GDM1 (cell line): ENCODE results near the gene COL20A1.
"Not testable (repeated sequence)": the region's sequence is repeated elsewhere in the genome, so short reads cannot be mapped to it uniquely, and the experiment has no call there.

ENCODE experiments used
- DNase-seq: peaks from one replicate; lab custom pipeline; 2025; lab: John Stamatoyannopoulos, UW

Gene COL20A1

DNA sequence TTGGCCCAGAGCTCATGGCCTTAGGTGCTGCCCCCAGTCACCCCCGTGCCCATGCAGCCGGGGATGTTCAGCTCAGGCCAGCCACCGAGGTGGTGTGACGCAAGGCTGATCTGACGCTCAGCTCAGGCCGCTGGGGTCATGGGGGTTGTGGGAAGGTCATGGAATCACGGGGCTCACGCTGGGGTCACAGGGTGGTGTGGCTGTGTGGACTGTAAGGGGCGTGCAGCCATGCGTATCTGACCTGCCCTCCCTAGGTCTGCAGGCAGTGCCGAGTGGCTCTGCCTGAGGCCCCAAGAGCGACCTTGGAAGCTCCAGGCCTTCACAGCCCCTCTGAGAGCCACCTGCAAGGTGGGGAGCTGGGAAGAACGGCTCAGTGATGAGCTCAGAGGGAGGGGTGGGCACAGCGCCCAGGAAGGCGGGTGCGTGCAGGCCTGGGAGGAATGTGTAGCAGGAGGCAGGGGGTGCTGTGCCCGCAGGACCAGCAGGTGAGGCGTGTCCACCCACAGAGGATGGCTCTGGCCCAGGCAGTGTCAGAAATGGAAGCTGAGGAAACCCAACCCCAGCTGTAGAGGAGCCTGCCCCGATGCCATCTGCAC, 40.4 kb downstream of the COL20A1 start:
- DNase-seq = no peak

DNA sequence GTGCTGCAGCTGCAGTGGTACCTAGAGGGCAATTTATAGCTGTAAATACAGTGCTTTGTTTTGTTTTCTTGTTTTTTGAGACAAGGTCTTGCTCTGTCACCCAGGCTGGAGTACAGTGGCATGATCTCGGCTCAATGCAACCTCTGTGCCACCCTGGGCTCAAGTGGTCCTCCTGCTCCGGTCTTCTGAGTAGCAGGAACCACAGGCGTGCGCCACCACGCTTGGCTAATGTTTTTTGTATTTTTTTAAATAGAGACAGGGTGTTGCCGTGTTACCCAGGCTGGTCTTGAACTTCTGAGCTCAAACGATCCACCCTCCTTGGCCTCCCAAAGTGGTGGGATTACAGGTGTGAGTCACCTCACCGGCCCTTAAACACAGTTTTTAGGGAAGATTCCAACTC, 41.4 kb downstream of the COL20A1 start:
- DNase-seq = no peak

DNA sequence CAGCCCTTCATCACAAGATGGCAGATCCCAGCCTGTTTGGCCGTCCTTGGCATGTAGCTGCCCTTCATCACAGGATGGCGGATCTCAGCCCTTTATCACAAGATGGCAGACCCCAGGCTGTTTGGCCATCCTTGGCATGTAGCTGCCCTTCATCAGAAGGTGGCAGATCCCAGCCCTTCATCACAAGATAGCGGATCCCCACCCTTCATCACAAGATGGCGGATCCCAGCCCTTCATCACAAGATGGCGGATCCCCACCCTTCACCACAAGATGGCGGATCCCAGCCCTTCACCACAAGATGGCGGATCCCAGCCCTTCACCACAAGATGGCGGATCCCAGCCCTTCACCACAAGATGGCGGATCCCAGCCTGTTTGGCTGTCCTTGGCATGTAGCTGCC, 42.1 kb downstream of the COL20A1 start:
- not testable (repeated sequence) for DNase-seq

DNA sequence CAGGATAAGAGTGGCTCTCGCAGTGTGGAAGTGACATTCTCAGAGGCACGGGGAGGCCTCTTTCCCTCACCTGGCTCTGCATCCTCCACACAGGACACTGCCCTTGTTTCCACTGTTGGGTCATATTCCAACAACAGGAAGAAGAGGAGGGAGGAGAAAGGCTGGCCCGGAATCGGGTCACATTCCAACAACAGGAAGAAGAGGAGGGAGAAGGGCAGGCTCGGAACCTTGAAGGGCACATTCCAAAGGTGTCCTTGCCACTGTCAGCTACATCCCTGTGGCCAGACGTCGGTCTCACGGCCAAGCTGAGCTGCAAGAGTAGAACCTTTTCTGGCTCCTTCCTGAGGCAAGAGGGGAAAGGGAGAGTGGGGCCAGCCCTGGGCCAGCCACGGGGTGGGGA, 42.7 kb downstream of the COL20A1 start:
- DNase-seq = no peak

DNA sequence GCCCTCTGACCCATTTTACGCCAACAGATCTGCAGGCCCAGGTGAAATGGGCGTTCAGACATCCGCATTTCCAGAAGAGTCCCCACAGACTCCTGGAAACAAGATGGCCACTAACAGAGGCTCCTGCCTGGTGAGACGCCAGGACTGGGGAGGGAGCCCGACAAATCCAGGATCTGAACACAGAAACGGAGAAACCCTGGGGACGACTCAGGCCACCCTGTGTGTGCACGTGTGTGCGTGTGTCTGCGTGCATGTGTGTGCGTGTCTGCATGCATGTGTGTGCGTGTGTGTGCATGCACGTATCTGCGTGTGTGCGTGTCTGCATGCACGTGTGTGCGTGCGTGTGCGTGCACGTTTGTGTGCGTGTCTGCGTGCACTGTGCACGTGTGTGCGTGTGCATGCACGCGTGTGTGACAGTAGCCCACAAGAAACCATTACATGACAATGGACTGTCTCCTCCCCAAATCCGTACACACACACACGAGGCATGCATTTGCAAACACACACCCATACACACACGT, 43.3 kb downstream of the COL20A1 start:
- DNase-seq = no peak

DNA sequence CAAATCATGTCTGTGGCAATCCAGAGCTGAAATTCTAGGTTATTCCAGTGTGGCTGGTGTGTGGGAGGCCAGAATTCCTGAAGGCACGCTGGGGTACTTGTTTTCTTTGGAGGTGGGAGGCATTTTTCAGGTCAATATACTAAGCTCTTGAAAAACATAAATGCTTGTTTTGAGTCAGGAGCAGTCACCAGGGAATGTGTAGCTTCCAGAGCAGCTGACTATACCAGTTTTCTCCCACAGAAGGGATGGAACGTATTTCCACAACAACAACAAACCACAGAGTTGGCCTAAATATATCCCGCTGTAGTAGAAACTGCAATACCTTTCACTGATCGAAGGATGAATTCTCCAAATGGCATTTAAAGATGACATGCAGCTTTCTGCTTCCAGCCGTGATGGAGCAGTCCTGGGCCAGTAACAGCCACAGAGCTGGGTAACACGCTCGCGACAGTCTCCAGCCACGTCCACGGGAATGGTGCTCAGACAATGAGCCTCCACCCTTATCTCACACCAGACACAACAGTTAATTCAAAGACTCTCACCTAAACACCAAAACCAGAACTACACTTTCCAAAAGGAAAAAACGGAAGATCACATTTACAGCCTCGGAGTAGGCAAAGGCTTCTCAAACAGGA, 44.9 kb downstream of the COL20A1 start:
- no peak for DNase-seq

DNA sequence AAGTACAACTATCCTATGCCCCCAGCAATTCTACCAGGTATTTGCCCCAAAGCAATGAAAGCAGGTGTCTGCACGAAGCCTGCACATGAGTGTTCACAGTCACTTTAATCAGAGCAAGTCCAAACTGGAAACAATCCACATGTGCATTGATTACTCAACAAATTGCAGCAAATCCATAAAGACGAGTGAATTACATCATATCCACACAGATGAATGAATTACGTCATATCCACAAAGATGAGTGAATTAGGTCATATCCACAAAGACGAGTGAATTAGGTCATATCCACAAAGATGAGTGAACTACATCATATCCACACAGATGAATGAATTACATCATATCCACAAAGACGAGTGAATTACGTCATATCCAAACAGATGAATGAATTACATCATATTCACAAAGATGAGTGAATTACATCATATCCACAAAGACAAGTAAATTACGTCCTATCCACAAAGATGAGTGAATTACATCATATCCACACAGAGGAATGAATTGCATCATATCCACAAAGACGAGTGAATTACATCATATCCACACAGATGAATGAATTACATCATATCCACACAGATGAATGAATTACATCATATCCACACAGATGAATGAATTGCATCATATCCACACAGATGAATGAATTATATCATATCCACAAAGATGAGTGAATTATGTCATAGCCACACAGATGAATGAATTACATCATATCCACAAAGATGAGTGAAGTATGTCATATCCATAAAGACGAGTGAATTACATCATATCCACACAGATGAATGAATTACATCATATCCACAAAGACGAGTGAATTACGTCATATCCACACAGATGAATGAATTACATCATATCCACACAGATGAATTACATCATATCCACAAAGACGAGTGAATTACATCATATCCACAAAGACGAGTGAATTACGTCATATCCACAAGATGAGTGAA, 46.4 kb downstream of the COL20A1 start:
- not testable (repeated sequence) for DNase-seq

DNA sequence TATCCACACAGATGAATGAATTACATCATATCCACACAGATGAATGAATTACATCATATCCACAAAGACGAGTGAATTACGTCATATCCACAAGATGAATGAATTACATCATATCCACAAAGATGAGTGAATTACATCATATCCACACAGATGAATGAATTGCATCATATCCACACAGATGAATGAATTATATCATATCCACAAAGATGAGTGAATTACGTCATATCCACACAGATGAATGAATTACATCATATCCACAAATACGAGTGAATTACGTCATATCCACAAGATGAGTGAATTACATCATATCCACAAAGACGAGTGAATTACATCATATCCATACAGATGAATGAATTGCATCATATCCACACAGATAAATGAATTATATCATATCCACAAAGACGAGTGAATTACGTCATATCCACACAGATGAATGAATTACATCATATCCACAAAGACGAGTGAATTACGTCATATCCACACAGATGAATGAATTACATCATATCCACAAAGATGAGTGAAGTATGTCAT, 47.2 kb downstream of the COL20A1 start:
- DNase-seq = not testable (repeated sequence)

DNA sequence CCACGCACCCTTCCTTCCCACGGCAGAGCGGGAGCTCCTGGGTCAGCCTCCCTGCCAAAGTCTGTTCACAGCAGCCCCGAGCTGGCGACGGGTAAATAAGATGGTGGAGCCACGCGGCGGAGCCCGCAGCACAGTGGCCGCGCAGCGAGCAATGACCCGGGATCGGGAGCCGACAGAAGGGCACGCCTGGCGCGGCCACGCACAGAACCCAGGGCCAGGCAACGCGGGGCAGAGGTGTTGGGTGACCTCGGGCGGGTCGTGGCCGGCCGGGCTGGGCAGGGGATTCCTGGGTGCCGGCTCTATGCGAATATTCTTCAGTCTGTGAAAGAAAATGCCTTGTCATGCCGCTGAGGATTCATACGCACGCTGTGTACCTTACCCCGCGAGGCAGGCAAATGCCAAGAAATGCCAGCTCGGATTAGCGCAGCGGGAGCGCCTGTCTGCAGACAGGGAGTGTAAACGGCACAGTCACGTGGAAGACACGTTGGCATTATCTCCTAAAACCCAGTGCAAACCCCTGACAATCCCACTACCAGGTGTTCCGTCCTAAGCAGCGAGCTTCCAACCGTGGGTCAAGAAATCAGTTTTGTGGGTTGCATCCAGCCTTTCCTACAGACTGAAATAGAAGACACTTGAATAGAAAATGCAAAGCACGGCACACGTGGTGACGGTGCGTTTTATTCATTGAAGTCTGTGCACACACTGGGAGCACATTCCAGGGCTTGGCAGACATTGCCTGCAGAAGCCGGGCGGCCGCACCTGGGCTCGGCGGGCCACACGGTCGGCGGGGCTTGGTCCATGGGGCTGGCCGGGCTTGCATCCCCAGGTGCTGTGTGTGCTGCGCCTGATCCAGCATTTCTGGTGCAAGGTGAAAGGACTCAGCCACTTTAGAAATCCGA, 49.8 kb downstream of the COL20A1 start:
- DNase-seq = no peak

DNA sequence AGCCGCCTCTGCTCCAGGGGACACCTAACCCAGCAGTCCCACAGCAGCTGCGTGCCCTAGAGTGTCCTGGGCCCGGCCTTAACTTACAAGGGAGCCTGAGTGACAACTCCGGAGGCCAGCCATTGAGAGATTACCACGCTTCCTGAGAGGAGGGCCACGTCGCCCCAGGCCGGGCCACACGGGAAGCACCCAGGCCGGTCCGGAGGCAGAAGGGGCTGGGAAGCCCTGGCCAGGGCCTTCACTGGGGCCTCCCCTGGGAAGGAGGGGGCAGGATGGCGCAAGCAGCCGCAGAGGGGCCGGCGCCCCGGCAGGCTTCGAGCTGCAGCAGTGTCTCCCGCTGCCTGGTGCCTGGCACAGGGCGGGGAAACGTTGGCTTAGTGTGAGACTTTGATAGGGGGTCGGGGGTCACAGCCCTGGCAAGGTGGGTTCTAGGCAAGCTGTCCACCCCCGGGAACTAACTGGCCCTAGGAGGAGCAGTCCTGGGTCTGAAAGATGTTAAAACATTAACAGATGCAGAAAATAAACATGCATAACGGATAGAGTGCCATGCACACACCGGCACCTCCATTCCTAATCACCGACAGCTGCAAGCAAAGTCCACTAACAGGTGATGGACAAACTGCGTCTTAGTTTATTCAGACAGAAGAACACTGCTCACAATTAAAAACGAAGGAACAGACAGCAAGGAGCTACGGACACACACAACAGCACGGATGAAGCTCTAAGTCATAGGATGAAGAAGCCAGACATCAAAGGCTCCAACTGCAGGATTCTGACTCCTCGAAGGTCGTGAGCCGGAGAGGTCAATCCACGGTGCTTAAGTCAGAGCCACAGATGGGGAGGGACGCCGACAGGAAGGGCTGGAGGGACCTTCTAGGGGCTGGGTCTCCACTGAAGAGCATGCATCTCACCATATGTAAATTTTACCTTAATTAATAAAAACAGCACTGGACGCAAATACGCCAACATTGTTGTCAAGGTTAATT, 50.8 kb downstream of the COL20A1 start:
- no peak for DNase-seq

DNA sequence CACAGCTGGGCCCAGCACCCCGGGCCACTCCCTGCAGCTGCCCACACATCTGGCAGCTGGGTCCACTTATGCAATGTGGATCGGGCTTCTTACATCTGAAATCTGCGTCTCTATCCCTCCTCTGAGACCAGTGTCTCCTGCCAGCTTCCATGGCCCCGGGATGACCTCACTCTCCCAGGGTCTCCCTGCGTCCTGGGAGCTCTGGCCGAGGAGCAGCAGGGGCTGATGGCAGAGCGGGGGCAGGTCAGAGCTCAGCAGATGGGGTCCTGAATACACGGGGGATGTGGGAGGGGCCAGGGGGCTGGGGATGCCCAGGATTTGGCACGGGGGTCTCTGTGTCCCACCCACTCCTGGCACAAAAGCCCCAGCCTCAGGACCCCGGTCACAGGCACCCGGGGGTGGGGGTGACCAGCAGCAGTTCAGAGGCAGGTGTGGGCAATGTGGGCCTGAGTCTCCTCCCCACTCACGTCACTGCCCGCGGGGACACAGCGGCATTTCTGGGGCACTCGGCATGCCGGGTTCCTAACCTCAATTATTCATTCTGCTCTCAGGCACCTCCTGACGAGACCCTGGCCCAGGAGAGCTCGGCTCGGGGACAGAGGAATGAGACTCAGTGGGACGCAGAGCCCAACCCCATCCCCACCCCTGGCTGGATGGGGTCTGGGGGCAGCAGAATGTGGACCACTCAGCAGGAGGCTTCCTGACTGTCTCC, 51.8 kb downstream of the COL20A1 start:
- DNase-seq = no peak

DNA sequence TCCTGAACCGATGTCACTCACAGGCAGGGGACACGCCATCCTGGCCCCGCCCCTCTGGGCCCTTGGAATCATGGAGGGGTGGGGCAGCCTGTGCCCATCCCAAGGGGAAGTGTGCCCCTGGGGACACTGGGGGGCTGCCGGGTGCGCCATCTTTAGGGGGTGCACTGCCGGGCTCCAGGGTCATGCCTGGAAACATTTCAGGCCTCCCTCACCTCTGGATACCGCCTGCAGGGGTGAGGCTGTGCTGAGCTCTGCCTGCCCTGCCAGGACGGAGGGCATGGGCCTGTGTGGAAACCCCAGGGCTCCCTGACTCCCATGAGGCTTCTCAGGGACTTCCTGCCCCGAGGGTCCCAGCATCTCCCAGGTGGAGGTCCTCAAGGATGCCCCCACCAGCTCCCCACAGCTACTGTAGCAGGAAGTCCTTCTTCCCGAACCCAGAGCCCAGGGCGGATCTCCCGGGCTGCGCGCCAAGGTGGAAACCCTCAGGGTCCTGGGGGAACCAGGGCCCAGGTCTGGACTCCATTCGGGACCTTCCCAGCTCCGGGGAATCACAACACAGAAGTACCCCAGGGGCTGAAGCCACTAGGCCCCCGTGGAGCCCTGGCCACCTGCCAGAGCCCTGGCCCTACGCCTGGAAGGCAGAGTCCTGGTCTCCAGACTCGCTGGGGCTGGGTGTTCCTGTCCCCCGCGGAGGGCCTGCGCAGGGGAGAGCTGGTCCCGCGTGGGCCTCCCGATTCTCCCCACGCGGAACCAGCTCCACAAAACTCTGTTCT, 52.5 kb downstream of the COL20A1 start:
- no peak for DNase-seq

DNA sequence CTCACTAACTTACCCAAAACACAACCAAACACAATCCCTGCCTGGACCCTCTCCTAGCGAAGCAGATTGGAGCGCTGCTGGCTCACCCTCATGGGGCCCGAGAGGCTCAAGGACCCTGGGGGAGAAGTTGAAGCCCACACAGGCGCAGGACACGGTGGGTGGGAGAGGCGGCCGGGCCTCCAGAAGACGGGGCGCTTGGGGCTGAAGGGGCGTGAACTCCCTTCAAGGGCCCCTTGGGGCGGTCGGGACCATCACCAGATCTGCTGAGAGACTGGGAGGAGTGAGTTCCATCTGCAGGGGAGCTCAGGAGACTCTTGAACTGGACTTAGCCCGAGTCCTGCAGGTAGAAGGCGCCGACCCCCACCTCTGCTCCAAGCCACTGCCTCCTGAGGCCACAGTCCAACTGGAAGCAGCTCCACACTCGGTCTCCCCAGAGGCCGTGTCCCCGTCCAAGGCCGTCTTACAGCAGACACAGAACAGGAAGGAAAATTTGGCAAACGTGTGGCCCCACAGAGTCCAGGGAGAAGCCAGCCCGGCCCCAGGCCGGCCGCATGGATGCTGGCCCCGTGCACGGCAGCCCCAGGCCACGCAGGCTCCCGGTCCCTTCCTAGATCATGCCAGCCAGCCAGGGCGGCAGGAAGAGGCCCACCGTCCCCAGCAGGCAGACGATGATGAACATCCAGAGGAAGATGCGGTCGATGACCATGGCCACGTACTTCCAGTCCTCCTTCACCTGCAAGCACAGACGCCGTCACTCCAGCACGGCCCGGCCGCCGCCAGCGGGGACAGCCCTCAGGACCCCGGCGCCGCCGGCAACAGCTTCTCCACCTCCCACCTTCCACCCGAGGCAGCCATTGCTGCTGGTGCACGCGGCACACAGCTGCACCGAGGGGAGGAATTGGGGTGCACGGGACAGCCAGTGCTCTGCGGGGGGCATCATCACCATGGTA, 53.4 kb downstream of the COL20A1 start:
- DNase-seq = no peak

DNA sequence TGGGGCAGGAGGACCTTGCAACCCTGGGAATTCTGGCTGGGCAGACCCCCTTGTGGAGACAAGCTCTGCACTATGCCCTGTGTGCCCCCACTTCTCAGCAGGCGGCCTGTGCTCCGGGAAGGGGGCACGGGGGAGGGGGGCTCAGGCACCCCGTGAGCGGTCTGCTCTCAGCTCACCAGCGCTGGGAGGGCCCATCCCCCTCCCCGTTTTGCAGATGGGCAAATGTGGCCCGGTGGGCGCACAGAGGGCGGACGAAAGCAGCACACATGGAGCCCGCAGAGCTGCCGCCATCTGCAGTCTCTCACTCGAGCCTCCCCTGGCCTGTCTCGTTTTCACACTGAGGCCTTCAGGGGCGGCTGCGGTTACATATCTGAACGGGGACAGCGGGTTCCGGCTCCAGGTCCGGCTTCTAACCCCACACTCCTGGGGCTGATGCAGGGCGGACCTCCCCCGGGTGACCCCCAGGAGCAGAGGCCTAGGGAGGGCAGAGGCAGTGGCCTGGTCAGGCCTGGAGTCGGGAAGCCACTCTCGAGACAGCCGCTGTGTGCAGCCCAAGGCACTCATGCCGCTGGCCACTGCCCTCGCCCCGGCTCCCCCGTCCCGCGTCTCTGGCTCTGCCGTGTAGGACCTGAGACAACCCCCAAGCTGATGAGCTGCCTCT, 54.2 kb downstream of the COL20A1 start:
- DNase-seq = no peak

DNA sequence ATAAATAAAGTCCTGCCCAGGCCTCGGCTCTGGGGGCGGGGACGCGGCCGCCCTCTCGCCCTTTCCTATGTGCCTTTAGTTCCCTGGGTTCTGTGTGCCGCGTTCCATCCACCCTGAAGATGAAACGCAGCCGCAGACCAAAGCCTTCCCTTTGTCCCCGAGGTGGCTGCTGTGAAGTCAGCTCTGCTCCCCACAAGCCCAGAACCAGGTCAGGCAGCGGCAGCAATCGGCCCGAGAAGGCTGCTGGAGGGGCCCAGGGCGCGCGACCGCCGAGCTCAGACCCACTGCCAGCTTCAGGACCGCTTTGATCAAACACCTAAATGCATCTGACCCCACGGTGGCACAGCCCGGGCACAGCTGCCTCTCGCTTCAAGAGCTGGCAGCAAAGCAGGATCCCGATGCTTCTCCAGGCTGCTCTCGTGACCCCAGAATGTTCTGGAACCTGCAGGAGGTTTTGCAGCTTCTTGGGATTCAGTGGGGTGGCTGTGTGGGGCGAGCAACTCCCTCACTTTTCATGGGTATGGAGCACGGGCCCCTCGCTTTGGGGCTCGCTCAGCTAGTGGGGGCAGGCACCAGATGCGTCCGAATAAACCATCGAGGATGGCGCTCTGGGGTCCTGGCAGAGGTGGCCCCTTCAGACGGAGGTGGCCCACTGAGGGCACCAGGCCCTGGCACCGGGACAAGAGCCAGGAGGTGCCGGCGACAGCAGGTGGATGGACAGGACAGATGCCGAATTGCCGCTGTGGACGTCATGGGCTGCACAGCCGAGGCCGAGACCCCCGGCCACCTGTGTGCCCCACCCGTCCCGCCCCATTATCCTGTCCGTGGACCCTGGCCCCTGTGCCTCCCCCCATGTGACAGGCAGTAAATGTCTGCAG, 55.2 kb downstream of the COL20A1 start:
- no peak for DNase-seq
